Smooth muscle cell of the brain vasculature (primary cell): ENCODE measurements around the gene SRRM3.
"Not testable (repeated sequence)": the region's sequence is repeated elsewhere in the genome, so short reads cannot be mapped to it uniquely, and the experiment has no call there.

Source experiments
- DNase-seq: peaks from one replicate; pipeline ENCODE4 v3.0.0-alpha.2; 2012; ENCODE audit warnings: low read depth, low spot score

The SRRM3 gene

GRCh38 chr7:76291351-76292212 lies 89.9 kb downstream of the SRRM3 start:
- DNase-seq: peak; percentile 93

GRCh38 chr7:76292213-76292573 lies 90.5 kb downstream of the SRRM3 start:
- no peak for DNase-seq

- DNase-seq: not testable (repeated sequence)
Observed at GRCh38 chr7:76292911-76293310, 91.2 kb downstream of the SRRM3 start.

- no peak for DNase-seq
Observed at GRCh38 chr7:76293407-76293901, 91.8 kb downstream of the SRRM3 start.

- peak; percentile 60 for DNase-seq
Observed at GRCh38 chr7:76294344-76295024, 92.8 kb downstream of the SRRM3 start.

GRCh38 chr7:76296743-76297740 lies 95.3 kb downstream of the SRRM3 start:
- no peak for DNase-seq

GRCh38 chr7:76300166-76300731 lies 98.6 kb downstream of the SRRM3 start:
- no peak for DNase-seq

GRCh38 chr7:76301000-76301399 lies 99.3 kb downstream of the SRRM3 start:
- no peak for DNase-seq

- DNase-seq: no peak
Observed at GRCh38 chr7:76302347-76303201, 100.9 kb downstream of the SRRM3 start, which contains the start of gene HSPB1. HSPB1 (plus strand) TSS chr7:76302673; CDS start chr7:76302713, 40 bp downstream.

GRCh38 chr7:76303202-76304147 lies 101.8 kb downstream of the SRRM3 start:
- DNase-seq: peak; percentile 71

GRCh38 chr7:76304888-76305375 lies 103.2 kb downstream of the SRRM3 start:
- DNase-seq: no peak

- DNase-seq: not testable (repeated sequence)
Observed at GRCh38 chr7:76308874-76309273, 107.2 kb downstream of the SRRM3 start.

GRCh38 chr7:76309341-76310101 lies 107.8 kb downstream of the SRRM3 start:
- not testable (repeated sequence) for DNase-seq

- no peak for DNase-seq
Observed at GRCh38 chr7:76310102-76310957, 108.6 kb downstream of the SRRM3 start.

- DNase-seq: not testable (repeated sequence)
Observed at GRCh38 chr7:76311838-76312237, 110.1 kb downstream of the SRRM3 start.

- DNase-seq: peak; percentile 82
Observed at GRCh38 chr7:76314042-76314721, 112.5 kb downstream of the SRRM3 start.
